Upper lobe of left lung (tissue), 6 donors: ENCODE data around the gene IL22RA1. TPM values are rescaled to one million over a fixed set of nuclear protein-coding genes. Genes with fewer than 3 reads are reported as not detected.

Experiments used
- ATAC-seq, 2 donors: fragments of 200-7000 bp; cut with Tn5 transposase; one replicate each; pipeline ENCODE4 v1.9.1; 2022; ENCODE audit warnings: mild to moderate bottlenecking in 2 of 2, moderate library complexity in 2 of 2; ENCODE audit not compliant: low FRiP score in 2 of 2
- DNase-seq, 2 donors: peaks; one replicate each; pipeline ENCODE4 v3.0.0-alpha.2; 2019 to 2020
- H3K27ac ChIP-seq, 4 donors: fragments of 200-600 bp; sonication (generic); one replicate each; pipeline ENCODE4 v1.5.1; 2016 to 2019
- H3K27me3 ChIP-seq, 4 donors: fragments of 200-600 bp; sonication (generic); one replicate each; pipeline ENCODE4 v1.5.1; 2017 to 2019
- H3K36me3 ChIP-seq, 4 donors: fragments of 200-600 bp; sonication (generic); one replicate each; pipeline ENCODE4 v1.5.1; 2016 to 2019
- H3K4me1 ChIP-seq, 4 donors: fragments of 200-600 bp; sonication (generic); one replicate each; pipeline ENCODE4 v1.5.1; 2018 to 2019
- H3K4me3 ChIP-seq, 4 donors: fragments of 200-600 bp; sonication (generic); one replicate each; pipeline ENCODE4 v1.5.1; 2017 to 2019; ENCODE audit warnings: mild to moderate bottlenecking in 2 of 4, moderate library complexity in 1 of 4
- H3K9me3 ChIP-seq, 4 donors: fragments of 200-600 bp; sonication (generic); one replicate each; pipeline ENCODE4 v1.5.1; 2018 to 2019
- EP300 ChIP-seq, 4 donors: sonication (generic); formaldehyde crosslinking; IDR thresholded peaks; one replicate each; pipeline ENCODE4 v1.5.1; 2017; ENCODE audit warnings: antibody characterized with exemption in 4 of 4, control low read depth in 2 of 4
- POLR2A ChIP-seq, 4 donors: fragments of 450-650 bp; IDR thresholded peaks; one replicate each; pipeline ENCODE4 v1.5.1; 2016 to 2017; ENCODE audit warnings: antibody characterized with exemption in 4 of 4, mild to moderate bottlenecking in 2 of 4
- POLR2AphosphoS5 ChIP-seq, 2 donors: sonication (generic); formaldehyde crosslinking; IDR thresholded peaks; one replicate each; pipeline ENCODE4 v1.5.1; 2017; ENCODE audit warnings: antibody characterized with exemption in 2 of 2
- WGBS, 2 donors: methylation state at CpG; one replicate each; pipeline ENCODE4 v1.1.5; 2017 to 2018; 5-methylcytosine and 5-hydroxymethylcytosine counted together
- total RNA-seq, 6 donors: library from RNA; depleted of rRNA in 4 of 6; stranded (reverse); fragments of >200 nt in 4 of 6; gene quantifications; one replicate each; pipeline versions ENCODE4 v1.1.0 to v1.2.1, GENCODE V29; 2016 to 2021
- TF ChIP-seq, protein P1 (sequence below), 6 experiments: fragments of 450-650 bp in 4 of 6; fragments of 200-600 bp in 2 of 6; sonication (generic) in 2 of 6; IDR thresholded peaks; one replicate each; pipeline ENCODE4 v1.5.1; 2016 to 2019; ENCODE audit warnings: antibody characterized with exemption in 6 of 6
- donor health status: DM: no; HTN: no; CAD: no; lungs with moderate emphysema.
- donor health status: DM: no; HTN: yes; CAD: no; lungs with severe emphysema.

Gene IL22RA1
- total RNA-seq, 6 donors from 2014 or later, result 0.15 to 1.4 (median 0.90) TPM

DNA sequence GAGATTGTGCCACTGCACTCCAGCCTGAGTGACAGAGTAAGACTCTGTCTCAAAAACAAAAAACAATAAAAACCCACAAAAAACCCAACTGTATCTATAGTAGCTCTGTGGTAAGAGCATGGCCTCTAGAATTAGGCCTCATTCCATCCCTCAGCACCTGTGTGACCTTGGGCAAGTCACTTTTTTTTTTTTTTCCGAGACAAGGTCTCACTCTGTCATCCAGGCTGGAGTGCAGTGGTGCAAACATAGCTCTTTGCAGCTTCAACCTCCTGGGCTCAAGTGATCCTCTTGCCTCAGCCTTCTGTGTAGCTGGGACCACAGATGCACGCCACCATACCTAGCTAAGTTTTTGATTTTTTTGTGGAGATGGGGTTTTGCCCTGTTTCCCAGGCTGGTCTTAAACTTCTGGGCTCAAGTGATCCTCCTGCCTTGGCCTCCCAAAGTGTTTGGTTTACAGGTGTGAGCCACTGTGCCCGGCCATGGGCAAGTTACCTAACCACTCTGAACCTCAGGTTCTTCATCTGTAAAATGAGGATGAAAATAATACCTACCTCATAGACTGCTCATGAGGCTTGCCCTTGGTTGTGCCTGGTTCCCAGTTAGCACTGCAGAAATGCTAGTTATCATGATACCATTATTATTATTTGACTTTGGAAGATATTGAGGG is 15.7 kb downstream of the IL22RA1 start:
- H3K9me3 ChIP-seq, result peaks cover 0 to 10% (median 4%) of the 10 kb centered on the region in 4 donors
- 86 to 89% methylated on average over 3 of the region's 3 CpGs for WGBS, 2 donors

DNA sequence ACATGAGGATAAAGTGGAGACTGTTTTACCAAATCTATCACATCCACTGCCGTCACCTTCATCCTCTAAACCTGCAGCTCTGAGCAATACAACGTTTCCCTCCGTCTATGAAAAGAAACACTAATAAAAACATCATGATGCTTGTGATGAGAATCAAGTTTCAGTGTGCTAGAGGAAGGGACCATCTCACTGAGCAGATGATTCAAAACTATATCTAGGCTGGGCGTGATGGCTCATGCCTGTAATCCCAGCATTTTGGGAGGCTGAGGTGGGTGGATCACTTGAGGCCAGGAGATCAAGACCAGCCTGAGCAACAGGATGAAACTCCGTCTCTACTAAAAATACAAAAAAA is 16.3 kb downstream of the IL22RA1 start:
- 83 to 84% methylated on average over 5 of the region's 5 CpGs for WGBS, 2 donors
- no peaks in the 10 kb centered on the region for H3K36me3 ChIP-seq

More for the DNA sequence above, 15.7 kb downstream of the IL22RA1 start:
- Histone ChIP-seq H3K36me3 (no peaks in the 10 kb centered on the region), H3K27me3 (no peaks in the 10 kb centered on the region), H3K4me3 (no peak overlapping the region), H3K4me1 (no peaks in the 10 kb centered on the region), H3K27ac (no peak overlapping the region)
- ATAC-seq (no peak), DNase-seq (no peak)
- no peak for TF ChIP-seq POLR2AphosphoS5 (IDR thresholded peaks at IDR 0.05)

DNA sequence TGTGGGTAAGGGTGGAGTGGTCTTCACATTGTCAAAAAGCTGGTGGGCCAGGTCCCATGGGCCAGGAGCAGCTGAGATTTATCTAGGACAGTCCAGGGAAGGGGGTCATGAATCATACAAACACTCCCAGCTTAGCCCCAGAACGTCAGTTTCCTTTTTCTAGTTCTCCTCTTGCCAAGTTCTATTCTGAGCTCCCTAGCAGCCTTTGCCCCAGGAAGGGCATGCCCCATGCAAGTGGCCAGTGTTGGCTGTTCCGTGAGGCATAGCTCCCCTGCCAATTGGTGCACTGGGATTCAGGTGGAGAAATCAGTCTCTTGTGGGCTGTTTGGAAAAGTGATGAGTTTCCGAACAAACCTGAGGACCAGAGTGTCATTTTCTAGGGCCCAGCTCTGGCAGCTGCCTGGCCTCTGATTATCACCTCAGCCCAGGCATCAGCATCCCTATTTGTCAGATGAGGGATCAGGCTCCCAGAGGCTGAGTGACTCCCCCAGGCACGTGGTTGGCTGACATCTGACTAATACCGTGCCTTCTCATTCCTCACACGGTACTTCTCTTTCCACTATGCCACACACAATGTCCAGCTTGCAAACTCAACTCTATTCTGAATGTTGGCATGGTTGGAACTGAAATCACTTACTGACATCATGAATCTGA is 16.8 kb downstream of the IL22RA1 start:
- no peaks in the 10 kb centered on the region for H3K4me1 ChIP-seq
- ATAC-seq (peak in 1 of 2 donors; percentile 37), DNase-seq (no peak)
- peaks cover 0 to 10% (median 4%) of the 10 kb centered on the region in 4 donors for H3K9me3 ChIP-seq
- H3K27ac ChIP-seq, result no peak overlapping the region
- no peaks in the 10 kb centered on the region for H3K27me3 ChIP-seq
- TF ChIP-seq, protein P1, sequence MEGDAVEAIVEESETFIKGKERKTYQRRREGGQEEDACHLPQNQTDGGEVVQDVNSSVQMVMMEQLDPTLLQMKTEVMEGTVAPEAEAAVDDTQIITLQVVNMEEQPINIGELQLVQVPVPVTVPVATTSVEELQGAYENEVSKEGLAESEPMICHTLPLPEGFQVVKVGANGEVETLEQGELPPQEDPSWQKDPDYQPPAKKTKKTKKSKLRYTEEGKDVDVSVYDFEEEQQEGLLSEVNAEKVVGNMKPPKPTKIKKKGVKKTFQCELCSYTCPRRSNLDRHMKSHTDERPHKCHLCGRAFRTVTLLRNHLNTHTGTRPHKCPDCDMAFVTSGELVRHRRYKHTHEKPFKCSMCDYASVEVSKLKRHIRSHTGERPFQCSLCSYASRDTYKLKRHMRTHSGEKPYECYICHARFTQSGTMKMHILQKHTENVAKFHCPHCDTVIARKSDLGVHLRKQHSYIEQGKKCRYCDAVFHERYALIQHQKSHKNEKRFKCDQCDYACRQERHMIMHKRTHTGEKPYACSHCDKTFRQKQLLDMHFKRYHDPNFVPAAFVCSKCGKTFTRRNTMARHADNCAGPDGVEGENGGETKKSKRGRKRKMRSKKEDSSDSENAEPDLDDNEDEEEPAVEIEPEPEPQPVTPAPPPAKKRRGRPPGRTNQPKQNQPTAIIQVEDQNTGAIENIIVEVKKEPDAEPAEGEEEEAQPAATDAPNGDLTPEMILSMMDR (IDR thresholded peaks at IDR 0.05), result no peak
- TF ChIP-seq EP300 (IDR thresholded peaks at IDR 0.05) (no peak), POLR2A (IDR thresholded peaks at IDR 0.05) (no peak), POLR2AphosphoS5 (IDR thresholded peaks at IDR 0.05) (no peak)
- H3K36me3 ChIP-seq, result no peaks in the 10 kb centered on the region
- WGBS, 2 donors, result 44 to 45% methylated on average over 6 of the region's 6 CpGs
- no peak overlapping the region for H3K4me3 ChIP-seq

More for the DNA sequence above, 16.3 kb downstream of the IL22RA1 start:
- Histone ChIP-seq H3K27ac (no peak overlapping the region), H3K9me3 (peaks cover 0 to 10% (median 4%) of the 10 kb centered on the region in 4 donors), H3K4me1 (no peaks in the 10 kb centered on the region), H3K27me3 (no peaks in the 10 kb centered on the region), H3K4me3 (no peak overlapping the region)
- no peak for ATAC-seq
- TF ChIP-seq, protein P1 (IDR thresholded peaks at IDR 0.05), result no peak
- TF ChIP-seq POLR2AphosphoS5 (IDR thresholded peaks at IDR 0.05), result no peak
- TF ChIP-seq POLR2A (IDR thresholded peaks at IDR 0.05), result no peak
- no peak for TF ChIP-seq EP300 (IDR thresholded peaks at IDR 0.05)
- no peak for DNase-seq

DNA sequence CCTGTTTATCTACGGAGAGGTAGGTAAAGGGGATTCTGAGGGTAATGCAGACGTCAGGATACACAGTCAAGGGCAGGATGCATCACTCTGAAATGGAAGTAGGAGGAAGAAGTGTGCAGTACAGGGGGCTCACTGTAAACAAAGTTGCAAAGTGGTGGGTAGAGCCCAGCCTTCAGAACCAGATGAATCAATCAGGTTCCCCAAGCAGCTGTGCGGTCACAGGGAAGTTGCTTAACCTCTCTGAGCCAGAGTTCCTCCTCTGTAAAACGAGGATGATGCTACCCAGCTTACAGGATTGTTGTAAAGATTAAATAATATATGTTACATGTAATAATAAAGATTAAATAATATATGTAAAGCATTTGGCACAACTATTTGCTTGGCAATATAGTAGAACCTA is 17.5 kb downstream of the IL22RA1 start:
- TF ChIP-seq EP300 (IDR thresholded peaks at IDR 0.05) (no peak), POLR2AphosphoS5 (IDR thresholded peaks at IDR 0.05) (no peak), POLR2A (IDR thresholded peaks at IDR 0.05) (no peak)
- TF ChIP-seq, protein P1 (IDR thresholded peaks at IDR 0.05), result no peak
- Histone ChIP-seq H3K4me1 (peaks cover 0 to 7% (median 4%) of the 10 kb centered on the region in 4 donors), H3K9me3 (peaks cover 0 to 6% (median 2%) of the 10 kb centered on the region in 4 donors), H3K27ac (no peak overlapping the region), H3K4me3 (no peak overlapping the region), H3K36me3 (no peaks in the 10 kb centered on the region), H3K27me3 (no peaks in the 10 kb centered on the region)
- WGBS, 2 donors, result 65% methylated on average over 4 of the region's 4 CpGs
- no peak for ATAC-seq
- no peak for DNase-seq

DNA sequence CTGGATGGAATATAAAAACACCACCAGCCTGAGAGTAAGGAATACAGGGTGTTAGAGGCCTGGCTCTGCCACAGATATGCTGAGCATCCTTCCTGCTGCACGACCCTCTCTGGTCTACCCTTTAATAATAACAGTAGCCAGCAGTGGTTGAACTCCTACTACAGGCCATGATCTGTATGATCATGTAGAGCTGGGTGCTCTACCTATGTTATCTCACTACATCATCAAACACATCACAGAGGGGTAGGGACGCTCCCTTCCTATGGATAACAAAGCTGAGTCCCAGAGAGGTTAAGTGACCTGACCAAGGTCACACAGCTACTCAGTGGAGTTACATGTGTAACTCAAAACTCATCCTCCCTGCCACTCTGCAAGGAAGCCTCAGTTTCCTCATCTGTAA is 18.0 kb downstream of the IL22RA1 start:
- Histone ChIP-seq H3K27ac (no peak overlapping the region), H3K4me3 (no peak overlapping the region), H3K36me3 (no peaks in the 10 kb centered on the region), H3K9me3 (peaks cover 0 to 2% (median under 1%) of the 10 kb centered on the region in 4 donors), H3K27me3 (no peaks in the 10 kb centered on the region), H3K4me1 (peaks cover 0 to 8% (median 6%) of the 10 kb centered on the region in 4 donors)
- DNase-seq (no peak), ATAC-seq (no peak)
- no peak for TF ChIP-seq POLR2A (IDR thresholded peaks at IDR 0.05)
- TF ChIP-seq POLR2AphosphoS5 (IDR thresholded peaks at IDR 0.05), result no peak
- TF ChIP-seq, protein P1 (IDR thresholded peaks at IDR 0.05), result no peak
- no peak for TF ChIP-seq EP300 (IDR thresholded peaks at IDR 0.05)
- WGBS, 2 donors, result 60 to 91% methylated on average over 2 of the region's 2 CpGs
